GM12872 (cell line): ENCODE data around the gene CTBS.

Source experiments
- CTCF ChIP-seq: IDR thresholded peaks from 3 replicates; pipeline ENCODE4 v1.5.1; 2011; ENCODE audit warnings: low read depth, mild to moderate bottlenecking, low read length, moderate library complexity; ENCODE audit not compliant: insufficient read depth

Gene CTBS

GRCh38 chr1:84584126-84584525 lies 9.9 kb upstream of the CTBS start:
- TF ChIP-seq CTCF, result no peak

GRCh38 chr1:84583648-84584047 lies 9.4 kb upstream of the CTBS start:
- TF ChIP-seq CTCF, result no peak

- no peak for TF ChIP-seq CTCF
These were observed 8.8 kb upstream of the CTBS start for GRCh38 chr1:84582802-84583587.

GRCh38 chr1:84581648-84582047 lies 7.4 kb upstream of the CTBS start:
- TF ChIP-seq CTCF, result no peak

- no peak for TF ChIP-seq CTCF
These were observed 696 bp upstream of the CTBS start for GRCh38 chr1:84574936-84575335.

GRCh38 chr1:84573481-84573966 lies 716 bp downstream of the CTBS start:
- no peak for TF ChIP-seq CTCF

GRCh38 chr1:84571150-84571535 lies 3.1 kb downstream of the CTBS start:
- no peak for TF ChIP-seq CTCF
